ENCODE results near the gene NEK10. TPM values are rescaled to one million over a fixed set of nuclear protein-coding genes. Genes with fewer than 3 reads are reported as not detected.

NEK10 gene
- total RNA-seq, 1 experiment from 2014 or later, result 0.66 TPM

DNA sequence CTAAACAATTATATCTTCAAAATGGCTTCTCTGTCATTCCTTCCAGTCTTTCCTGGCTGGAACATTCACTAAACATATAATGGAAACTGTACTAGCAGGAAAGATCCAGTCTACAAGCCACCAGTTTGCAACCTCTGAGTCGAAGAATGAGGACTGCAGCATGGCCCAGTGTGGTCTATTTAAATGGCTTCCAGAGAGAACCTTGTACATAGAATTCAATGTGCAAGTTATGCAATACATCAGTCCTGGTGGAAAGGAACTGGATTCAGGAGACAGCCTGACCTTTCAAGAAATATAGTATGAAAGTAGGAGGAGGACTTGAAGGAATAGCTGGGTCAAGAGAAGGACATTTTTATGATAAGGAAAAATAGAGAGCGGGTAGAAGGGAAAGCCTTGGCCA lies 49.9 kb downstream of the NEK10 start:
- H3K9me3 Mint-ChIP-seq, result no peaks in the 10 kb centered on the region
- H3K23me2 ChIP-seq (ENCODE audit: insufficient read length, low read depth, low read length, poor library complexity, severe bottlenecking), result no peaks in the 10 kb centered on the region
- no CpG with 5 or more reads among the region's 2 CpGs for WGBS (ENCODE audit: extremely low coverage, insufficient read length, low lambda C conversion rate)

More for the DNA sequence above, 49.9 kb downstream of the NEK10 start:
- Histone ChIP-seq H3K9me3 (ENCODE audit: control insufficient read depth, low read depth, low read length) (no peaks in the 10 kb centered on the region), H3K4me1 (ENCODE audit: insufficient read depth, low read length) (no peaks in the 10 kb centered on the region), H2BK5ac (ENCODE audit: insufficient read length, low read length) (no peak overlapping the region), H2BK20ac (ENCODE audit: low read depth, low read length, poor library complexity, severe bottlenecking) (no peak overlapping the region), H3K56ac (ENCODE audit: insufficient read length, low read depth, low read length) (no peak overlapping the region), H2BK12ac (ENCODE audit: insufficient read length, low read depth, low read length) (no peak overlapping the region), H3K4ac (ENCODE audit: low read depth, low read length) (no peak overlapping the region), H2AK5ac (ENCODE audit: insufficient read length, low read length) (no peak overlapping the region), H3K9ac (ENCODE audit: extremely low read depth, insufficient read length, low read length) (no peak overlapping the region), H2BK15ac (ENCODE audit: low read depth, low read length) (no peak overlapping the region), H3K4me2 (ENCODE audit: insufficient read depth, insufficient read length, low read length) (no peak overlapping the region), H3T11ph (ENCODE audit: low read length) (no peak overlapping the region), H4K91ac (ENCODE audit: insufficient read length, low read depth, low read length) (no peak overlapping the region), H3K14ac (ENCODE audit: insufficient read depth, low read length) (no peak overlapping the region), H3K23ac (ENCODE audit: insufficient read length, low read depth, low read length) (no peak overlapping the region), H3K79me2 (ENCODE audit: insufficient read depth, low read length) (no peaks in the 10 kb centered on the region), H4K20me1 (ENCODE audit: control insufficient read depth, insufficient read depth, insufficient read length) (no peaks in the 10 kb centered on the region), H2BK120ac (ENCODE audit: low read depth, low read length, poor library complexity, severe bottlenecking) (no peak overlapping the region), H3K79me1 (ENCODE audit: insufficient read depth, low read depth, low read length, poor library complexity, severe bottlenecking) (no peaks in the 10 kb centered on the region), H3K27me3 (ENCODE audit: insufficient read depth, low read length) (no peaks in the 10 kb centered on the region), H4K8ac (replicated peaks; ENCODE audit: insufficient read length, low read depth, low read length) (no peak overlapping the region), H4K5ac (ENCODE audit: insufficient read length, low read depth, low read length) (no peak overlapping the region), H3K27ac (ENCODE audit: insufficient read length, low read depth, low read length) (no peak overlapping the region), H2AFZ (ENCODE audit: low read length) (no peak overlapping the region), H3K18ac (ENCODE audit: insufficient read length, low read depth, low read length) (no peak overlapping the region)
- Mint-ChIP-seq H3K4me3 (no peak overlapping the region), H3K27ac (no peak overlapping the region), H3K36me3 (ENCODE audit: insufficient read depth in 1 of 3, low read depth in 3 of 3) (no peaks in the 10 kb centered on the region), H3K27me3 (ENCODE audit: low read depth) (no peaks in the 10 kb centered on the region), H3K4me1 (no peaks in the 10 kb centered on the region)
- DNase-seq, result no peak
- TF ChIP-seq, protein P1, sequence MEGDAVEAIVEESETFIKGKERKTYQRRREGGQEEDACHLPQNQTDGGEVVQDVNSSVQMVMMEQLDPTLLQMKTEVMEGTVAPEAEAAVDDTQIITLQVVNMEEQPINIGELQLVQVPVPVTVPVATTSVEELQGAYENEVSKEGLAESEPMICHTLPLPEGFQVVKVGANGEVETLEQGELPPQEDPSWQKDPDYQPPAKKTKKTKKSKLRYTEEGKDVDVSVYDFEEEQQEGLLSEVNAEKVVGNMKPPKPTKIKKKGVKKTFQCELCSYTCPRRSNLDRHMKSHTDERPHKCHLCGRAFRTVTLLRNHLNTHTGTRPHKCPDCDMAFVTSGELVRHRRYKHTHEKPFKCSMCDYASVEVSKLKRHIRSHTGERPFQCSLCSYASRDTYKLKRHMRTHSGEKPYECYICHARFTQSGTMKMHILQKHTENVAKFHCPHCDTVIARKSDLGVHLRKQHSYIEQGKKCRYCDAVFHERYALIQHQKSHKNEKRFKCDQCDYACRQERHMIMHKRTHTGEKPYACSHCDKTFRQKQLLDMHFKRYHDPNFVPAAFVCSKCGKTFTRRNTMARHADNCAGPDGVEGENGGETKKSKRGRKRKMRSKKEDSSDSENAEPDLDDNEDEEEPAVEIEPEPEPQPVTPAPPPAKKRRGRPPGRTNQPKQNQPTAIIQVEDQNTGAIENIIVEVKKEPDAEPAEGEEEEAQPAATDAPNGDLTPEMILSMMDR (conservative IDR thresholded peaks at IDR 0.05), result no peak

Measured in H9 (cell line).